Tibial artery (tissue), 4 donors: Measurements from ENCODE around the gene IL20.

Experiments
- DNase-seq, 2 donors: peaks; one replicate each; pipeline ENCODE4 v3.0.0-alpha.2; 2019
- H3K27ac ChIP-seq, 2 donors: fragments of 200-600 bp; sonication (generic) in 1 of 2; 1 replicate in 1 of 2; 2 replicates in 1 of 2; pipeline ENCODE4 v1.5.1; 2018 to 2019; ENCODE audit warnings: mild to moderate bottlenecking in 1 of 2
- H3K27me3 ChIP-seq, 2 donors: fragments of 200-600 bp; sonication (generic) in 1 of 2; one replicate each; pipeline versions ENCODE4 v1.5.1 to v1.6.0; 2016 to 2019
- H3K36me3 ChIP-seq, 3 donors: fragments of 200-600 bp; sonication (generic) in 2 of 3; one replicate each; pipeline ENCODE4 v1.5.1; 2016 to 2019; ENCODE audit warnings: mild to moderate bottlenecking in 2 of 3
- H3K4me1 ChIP-seq, 4 donors: fragments of 200-600 bp; sonication (generic) in 2 of 4; 1 replicate in 3 of 4; 2 replicates in 1 of 4; pipeline ENCODE4 v1.5.1; 2016 to 2019
- H3K4me3 ChIP-seq, 2 donors: fragments of 200-600 bp; sonication (generic) in 1 of 2; 1 replicate in 1 of 2; 2 replicates in 1 of 2; pipeline ENCODE4 v1.5.1; 2018 to 2019; ENCODE audit warnings: mild to moderate bottlenecking in 2 of 2
- H3K9me3 ChIP-seq, 3 donors: fragments of 200-600 bp; sonication (generic) in 1 of 3; one replicate each; pipeline ENCODE4 v1.5.1; 2016 to 2019
- intact Hi-C: fragments of 100-400 bp; cut with DNase I; formaldehyde crosslinking; loops from one replicate; pipeline ENCODE4 v1.15.0; 2023; ENCODE audit warnings: low total_unique reads
- TF ChIP-seq, protein P1 (sequence below), 2 experiments: fragments of 200-600 bp in 1 of 2; fragments of 450-650 bp in 1 of 2; IDR thresholded peaks; one replicate each; pipeline ENCODE4 v1.5.1; 2017 to 2019; ENCODE audit warnings: antibody characterized with exemption in 2 of 2, mild to moderate bottlenecking in 1 of 2, moderate library complexity in 1 of 2

Gene IL20

DNA sequence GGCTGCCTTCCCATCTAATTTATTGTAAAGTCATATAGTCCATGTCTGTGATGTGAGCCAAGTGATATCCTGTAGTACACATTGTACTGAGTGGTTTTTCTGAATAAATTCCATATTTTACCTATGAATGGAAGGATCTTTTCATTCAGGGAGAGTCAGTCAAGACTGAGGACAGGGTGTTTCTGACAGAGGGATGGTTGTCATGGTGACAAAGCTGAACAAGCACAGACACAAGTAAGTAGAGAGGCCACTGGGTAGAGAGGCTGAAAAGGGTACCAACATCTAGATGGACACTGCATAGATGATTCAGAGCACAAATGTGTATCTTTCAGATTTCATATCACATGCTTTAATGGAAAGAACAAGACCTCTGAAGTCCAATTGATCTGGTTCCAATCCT lies 22.6 kb upstream of the IL20 start:
- DNase-seq: no peak
- no peak overlapping the region for H3K4me3 ChIP-seq
- H3K27me3 ChIP-seq: peaks cover 0 to 11% of the 10 kb centered on the region in 2 donors
- no peaks in the 10 kb centered on the region for H3K36me3 ChIP-seq
- intact Hi-C loops: no loop called here
- no peak overlapping the region for H3K27ac ChIP-seq
- TF ChIP-seq, protein P1, sequence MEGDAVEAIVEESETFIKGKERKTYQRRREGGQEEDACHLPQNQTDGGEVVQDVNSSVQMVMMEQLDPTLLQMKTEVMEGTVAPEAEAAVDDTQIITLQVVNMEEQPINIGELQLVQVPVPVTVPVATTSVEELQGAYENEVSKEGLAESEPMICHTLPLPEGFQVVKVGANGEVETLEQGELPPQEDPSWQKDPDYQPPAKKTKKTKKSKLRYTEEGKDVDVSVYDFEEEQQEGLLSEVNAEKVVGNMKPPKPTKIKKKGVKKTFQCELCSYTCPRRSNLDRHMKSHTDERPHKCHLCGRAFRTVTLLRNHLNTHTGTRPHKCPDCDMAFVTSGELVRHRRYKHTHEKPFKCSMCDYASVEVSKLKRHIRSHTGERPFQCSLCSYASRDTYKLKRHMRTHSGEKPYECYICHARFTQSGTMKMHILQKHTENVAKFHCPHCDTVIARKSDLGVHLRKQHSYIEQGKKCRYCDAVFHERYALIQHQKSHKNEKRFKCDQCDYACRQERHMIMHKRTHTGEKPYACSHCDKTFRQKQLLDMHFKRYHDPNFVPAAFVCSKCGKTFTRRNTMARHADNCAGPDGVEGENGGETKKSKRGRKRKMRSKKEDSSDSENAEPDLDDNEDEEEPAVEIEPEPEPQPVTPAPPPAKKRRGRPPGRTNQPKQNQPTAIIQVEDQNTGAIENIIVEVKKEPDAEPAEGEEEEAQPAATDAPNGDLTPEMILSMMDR (IDR thresholded peaks at IDR 0.05): no peak
- no peaks in the 10 kb centered on the region for H3K9me3 ChIP-seq
- H3K4me1 ChIP-seq: no peaks in the 10 kb centered on the region

DNA sequence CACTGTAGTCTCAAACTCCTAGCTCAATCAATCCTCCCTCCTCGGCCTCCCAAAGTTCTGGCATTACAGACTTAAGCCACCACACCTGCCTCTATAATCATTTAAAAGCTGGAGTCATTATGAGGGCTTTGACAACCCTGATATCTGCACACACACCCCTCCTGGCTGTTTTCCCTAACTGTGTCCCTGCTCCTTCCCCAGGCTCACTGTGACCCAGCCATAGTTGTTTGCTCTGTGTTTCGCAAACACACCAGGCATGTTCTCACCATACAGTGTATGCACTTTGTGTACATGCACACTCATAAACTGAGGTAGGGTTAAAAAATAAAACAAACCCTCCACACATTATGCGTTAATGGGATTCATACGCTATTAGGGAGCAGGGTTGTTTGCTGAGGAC lies 21.8 kb upstream of the IL20 start:
- intact Hi-C loops: no loop called here
- H3K4me1 ChIP-seq: no peaks in the 10 kb centered on the region
- H3K27me3 ChIP-seq: peaks cover 0 to 11% of the 10 kb centered on the region in 2 donors
- TF ChIP-seq, protein P1 (IDR thresholded peaks at IDR 0.05): no peak
- no peak overlapping the region for H3K27ac ChIP-seq
- no peaks in the 10 kb centered on the region for H3K36me3 ChIP-seq
- no peaks in the 10 kb centered on the region for H3K9me3 ChIP-seq
- no peak overlapping the region for H3K4me3 ChIP-seq
- no peak for DNase-seq

DNA sequence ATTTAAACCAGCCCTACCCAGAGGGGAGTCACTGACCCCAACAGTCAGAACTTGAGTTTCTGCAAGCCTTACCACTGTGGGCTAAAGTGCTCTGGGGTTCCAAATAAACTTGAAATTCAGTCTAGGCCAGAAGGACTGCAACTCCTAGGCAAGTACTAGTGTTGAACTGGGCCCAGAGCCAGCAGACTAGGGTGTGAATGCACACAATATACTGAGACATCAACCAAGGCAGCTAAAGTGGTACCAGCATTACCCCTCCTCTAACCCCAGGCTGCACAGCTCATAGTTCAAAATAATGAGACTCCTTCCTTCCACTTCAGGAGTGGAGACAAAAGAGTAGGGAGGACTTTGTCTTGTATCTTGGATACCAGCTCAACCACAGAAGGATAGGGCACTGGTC lies 18.9 kb upstream of the IL20 start:
- H3K36me3 ChIP-seq: no peaks in the 10 kb centered on the region
- H3K27me3 ChIP-seq: peaks cover 0 to 11% of the 10 kb centered on the region in 2 donors
- TF ChIP-seq, protein P1 (IDR thresholded peaks at IDR 0.05): no peak
- DNase-seq: no peak
- intact Hi-C loops: no loop called here
- H3K4me1 ChIP-seq: no peaks in the 10 kb centered on the region
- H3K4me3 ChIP-seq: no peak overlapping the region
- no peaks in the 10 kb centered on the region for H3K9me3 ChIP-seq
- H3K27ac ChIP-seq: no peak overlapping the region

DNA sequence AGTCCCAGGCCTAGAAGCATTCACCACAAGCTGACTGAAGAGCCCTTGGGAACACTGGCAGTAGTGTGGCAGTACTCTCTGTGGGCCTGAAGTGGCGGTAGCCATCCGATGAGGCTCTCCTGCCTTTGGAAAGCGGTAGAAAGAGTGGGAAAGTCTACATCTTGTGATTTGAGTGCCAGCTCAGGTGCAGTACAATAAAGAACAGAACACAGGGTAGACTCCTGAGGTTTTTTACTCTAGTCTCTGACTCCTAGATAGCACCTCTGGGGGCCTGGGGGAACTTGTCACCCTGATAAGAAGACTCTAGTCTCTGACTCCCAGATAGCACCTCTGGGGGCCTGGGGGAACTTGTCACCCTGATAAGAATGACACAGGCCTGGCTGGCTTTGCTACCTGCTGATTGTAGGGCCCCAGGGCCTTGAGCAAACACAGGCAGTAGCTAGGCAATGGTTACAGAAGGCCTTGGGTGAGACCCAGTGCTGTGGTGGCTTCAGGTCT lies 18.0 kb upstream of the IL20 start:
- TF ChIP-seq, protein P1 (IDR thresholded peaks at IDR 0.05): no peak
- Histone ChIP-seq H3K4me3 (no peak overlapping the region), H3K9me3 (no peaks in the 10 kb centered on the region), H3K36me3 (no peaks in the 10 kb centered on the region), H3K27ac (no peak overlapping the region), H3K4me1 (no peaks in the 10 kb centered on the region), H3K27me3 (peaks cover 0 to 11% of the 10 kb centered on the region in 2 donors)
- no peak for DNase-seq
- intact Hi-C loops: no loop called here

DNA sequence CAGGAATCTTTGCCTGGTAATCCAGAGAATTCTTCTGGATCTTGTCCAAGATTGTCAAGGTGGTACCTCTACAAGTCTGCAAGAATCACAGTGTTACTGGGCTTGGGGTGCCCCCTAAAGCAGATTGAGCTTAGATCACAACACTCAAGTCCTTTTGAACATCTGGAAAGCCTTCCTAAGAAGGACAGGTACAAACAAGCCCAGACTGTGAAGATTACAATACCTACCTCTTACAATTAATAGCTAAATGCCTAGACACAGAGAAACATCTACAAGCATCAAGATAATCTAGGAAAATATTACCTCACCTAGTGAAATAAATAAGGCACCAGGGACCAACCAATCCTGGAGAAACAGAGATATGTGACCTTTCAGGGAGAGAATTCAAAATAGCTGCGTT lies 17.5 kb upstream of the IL20 start:
- TF ChIP-seq, protein P1 (IDR thresholded peaks at IDR 0.05): no peak
- no peak for DNase-seq
- Histone ChIP-seq H3K4me1 (no peaks in the 10 kb centered on the region), H3K4me3 (no peak overlapping the region), H3K27ac (no peak overlapping the region), H3K9me3 (peaks cover 0 to 4% (median 0%) of the 10 kb centered on the region in 3 donors), H3K36me3 (no peaks in the 10 kb centered on the region), H3K27me3 (peaks cover 0 to 11% of the 10 kb centered on the region in 2 donors)
- intact Hi-C loops: no loop called here

DNA sequence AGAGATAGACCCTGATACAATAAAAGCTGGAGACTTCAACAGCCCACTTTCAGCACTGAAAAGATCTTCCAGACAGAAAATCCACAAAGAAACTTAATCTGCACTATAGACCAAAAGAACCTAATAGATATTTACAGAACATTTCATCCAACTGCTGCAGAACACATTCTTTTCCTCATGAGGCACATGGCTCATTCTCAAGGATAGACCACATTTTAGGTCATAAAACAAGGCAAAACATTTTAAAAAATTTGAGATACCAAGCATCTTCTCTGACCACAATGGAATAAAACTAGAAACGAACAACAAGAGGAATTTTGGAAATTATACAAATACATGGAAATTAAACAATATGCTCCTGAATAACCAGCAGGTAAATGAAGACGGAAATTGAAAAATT lies 15.0 kb upstream of the IL20 start:
- H3K27me3 ChIP-seq: peaks cover 0 to 7% of the 10 kb centered on the region in 2 donors
- intact Hi-C loops: no loop called here
- no peak overlapping the region for H3K4me3 ChIP-seq
- DNase-seq: no peak
- no peaks in the 10 kb centered on the region for H3K36me3 ChIP-seq
- H3K9me3 ChIP-seq: peaks cover 0 to 4% (median 3%) of the 10 kb centered on the region in 3 donors
- no peaks in the 10 kb centered on the region for H3K4me1 ChIP-seq
- TF ChIP-seq, protein P1 (IDR thresholded peaks at IDR 0.05): no peak
- no peak overlapping the region for H3K27ac ChIP-seq
